ENCODE measurements around the gene PARD6G.

Gene PARD6G

GRCh38 chr18:80218341-80219227 lies 28.7 kb downstream of the PARD6G start:
- no peak for FAIRE-seq
- TF ChIP-seq TAF1 (IDR thresholded peaks at IDR 0.05; ENCODE audit: low read depth, low read length) (no peak), SPI1 (IDR thresholded peaks at IDR 0.05; ENCODE audit: low read depth, low read length) (no peak), POLR2A (IDR thresholded peaks at IDR 0.05; ENCODE audit: low read depth, low read length) (no peak), PAX5 (IDR thresholded peaks at IDR 0.05; ENCODE audit: insufficient read depth, low read length, severe bottlenecking) (no peak), POU2F2 (IDR thresholded peaks at IDR 0.05; ENCODE audit: low read depth, low read length) (no peak), POLR2AphosphoS5 (IDR thresholded peaks at IDR 0.05; ENCODE audit: low read depth, low read length) (no peak)
- no peak for DNase-seq (ENCODE audit: insufficient read length, low spot score)

DNA sequence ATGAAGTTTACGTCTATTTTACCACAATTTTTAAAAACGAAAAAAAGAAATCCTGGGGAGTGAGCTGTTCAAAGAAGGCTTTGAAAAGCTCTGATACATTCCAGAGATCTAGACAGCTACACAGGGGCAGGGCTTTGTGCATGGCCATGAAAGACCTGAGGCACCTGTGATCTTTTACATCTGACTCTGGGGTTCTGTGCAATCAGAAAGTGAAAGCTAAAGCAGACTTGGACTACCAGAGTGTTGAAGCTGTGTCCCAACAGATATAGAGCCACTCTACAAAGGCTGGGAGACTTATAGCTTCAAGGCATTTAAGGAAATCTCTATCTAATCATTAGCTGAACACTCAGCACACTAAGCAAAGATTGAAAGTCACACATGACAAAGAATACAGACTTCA lies 34.1 kb downstream of the PARD6G start:
- TF ChIP-seq POLR2A (IDR thresholded peaks at IDR 0.05; ENCODE audit: low read depth, low read length) (no peak), POLR2AphosphoS5 (IDR thresholded peaks at IDR 0.05; ENCODE audit: low read depth, low read length) (no peak), SPI1 (IDR thresholded peaks at IDR 0.05; ENCODE audit: low read depth, low read length) (no peak), PAX5 (IDR thresholded peaks at IDR 0.05; ENCODE audit: insufficient read depth, low read length, severe bottlenecking) (no peak), POU2F2 (IDR thresholded peaks at IDR 0.05; ENCODE audit: low read depth, low read length) (no peak), TAF1 (IDR thresholded peaks at IDR 0.05; ENCODE audit: low read depth, low read length) (no peak)
- FAIRE-seq, result no peak

DNA sequence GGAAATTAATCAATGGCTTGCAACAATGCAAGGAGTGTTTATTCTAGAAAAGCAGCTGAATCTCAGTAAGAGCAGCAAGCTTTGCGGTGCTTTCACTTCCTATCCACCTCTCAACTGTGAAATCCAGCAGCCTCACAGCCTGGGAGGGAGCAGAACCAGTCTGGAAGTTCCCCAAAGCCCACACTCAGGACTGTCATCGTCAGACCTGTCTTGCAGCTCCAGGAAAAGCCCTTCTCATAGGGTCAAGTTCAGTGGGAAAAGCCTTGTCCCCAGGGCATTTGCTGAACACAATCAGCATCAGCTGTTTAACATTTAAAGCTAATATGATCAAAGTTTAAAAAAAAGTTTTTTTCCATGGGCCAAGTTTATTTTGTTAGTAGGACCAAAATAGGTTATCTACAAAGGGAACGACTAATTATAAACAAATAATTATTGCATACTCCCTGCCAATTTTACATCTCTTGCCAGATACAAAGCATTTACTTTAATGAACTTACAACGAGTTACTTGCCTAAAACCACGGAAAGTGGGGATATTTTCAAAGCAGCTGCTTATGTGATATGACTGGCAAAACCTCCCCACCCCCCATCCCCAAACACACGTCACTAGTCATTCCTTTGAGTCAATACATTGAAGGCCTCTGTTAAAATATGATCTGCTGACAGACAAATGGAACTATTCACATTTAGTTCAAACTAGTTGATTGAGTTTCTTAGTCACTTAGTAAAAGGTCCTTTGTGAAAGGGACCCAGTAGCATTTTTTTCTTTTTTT lies 36.8 kb downstream of the PARD6G start:
- FAIRE-seq, result peak; percentile 51
- TF ChIP-seq POLR2AphosphoS5 (IDR thresholded peaks at IDR 0.05; ENCODE audit: low read depth, low read length), result no peak
- no peak for TF ChIP-seq POU2F2 (IDR thresholded peaks at IDR 0.05; ENCODE audit: low read depth, low read length)
- peak; percentile 95 for TF ChIP-seq SPI1 (IDR thresholded peaks at IDR 0.05; ENCODE audit: low read depth, low read length)
- DNase-seq (ENCODE audit: insufficient read length, low spot score), result no peak

More for the DNA sequence above, 34.1 kb downstream of the PARD6G start:
- no peak for DNase-seq (ENCODE audit: insufficient read length, low spot score)

GRCh38 chr18:80208620-80209019 lies 38.7 kb downstream of the PARD6G start:
- FAIRE-seq, result no peak
- no peak for DNase-seq (ENCODE audit: insufficient read length, low spot score)
- TF ChIP-seq PAX5 (IDR thresholded peaks at IDR 0.05; ENCODE audit: insufficient read depth, low read length, severe bottlenecking) (no peak), POLR2A (IDR thresholded peaks at IDR 0.05; ENCODE audit: low read depth, low read length) (no peak)

DNA sequence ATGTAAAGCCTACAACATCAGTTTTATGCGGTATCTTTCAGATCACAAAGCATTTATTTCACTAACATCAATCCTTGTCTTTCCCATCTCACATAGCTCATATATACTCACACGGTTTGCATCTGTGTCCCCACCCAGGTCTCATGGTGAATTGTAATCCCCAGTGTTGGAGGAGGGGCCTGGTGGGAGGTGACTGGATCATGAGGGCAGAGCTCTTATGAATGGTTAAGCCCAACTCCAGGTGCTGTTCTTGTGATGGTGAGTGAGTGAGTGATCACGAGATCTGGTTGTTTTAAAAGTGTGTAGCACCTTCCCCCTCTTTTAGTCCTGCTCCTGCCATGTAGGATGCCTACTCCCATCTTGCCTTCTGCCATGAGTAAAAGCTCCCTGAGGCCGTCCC lies 42.0 kb downstream of the PARD6G start:
- DNase-seq (ENCODE audit: insufficient read length, low spot score), result no peak
- no peak for FAIRE-seq
- TF ChIP-seq POLR2A (IDR thresholded peaks at IDR 0.05; ENCODE audit: low read depth, low read length), result no peak
- TF ChIP-seq TAF1 (IDR thresholded peaks at IDR 0.05; ENCODE audit: low read depth, low read length), result no peak
- TF ChIP-seq SPI1 (IDR thresholded peaks at IDR 0.05; ENCODE audit: low read depth, low read length), result no peak
- no peak for TF ChIP-seq POU2F2 (IDR thresholded peaks at IDR 0.05; ENCODE audit: low read depth, low read length)
- TF ChIP-seq POLR2AphosphoS5 (IDR thresholded peaks at IDR 0.05; ENCODE audit: low read depth, low read length), result no peak
- TF ChIP-seq PAX5 (IDR thresholded peaks at IDR 0.05; ENCODE audit: insufficient read depth, low read length, severe bottlenecking), result no peak

GRCh38 chr18:80204142-80204541 lies 43.2 kb downstream of the PARD6G start:
- FAIRE-seq, result no peak
- no peak for TF ChIP-seq PAX5 (IDR thresholded peaks at IDR 0.05; ENCODE audit: insufficient read depth, low read length, severe bottlenecking)
- no peak for TF ChIP-seq POU2F2 (IDR thresholded peaks at IDR 0.05; ENCODE audit: low read depth, low read length)
- no peak for TF ChIP-seq POLR2AphosphoS5 (IDR thresholded peaks at IDR 0.05; ENCODE audit: low read depth, low read length)
- no peak for TF ChIP-seq TAF1 (IDR thresholded peaks at IDR 0.05; ENCODE audit: low read depth, low read length)

GRCh38 chr18:80203249-80203648 lies 44.1 kb downstream of the PARD6G start:
- TF ChIP-seq POLR2AphosphoS5 (IDR thresholded peaks at IDR 0.05; ENCODE audit: low read depth, low read length) (no peak), SPI1 (IDR thresholded peaks at IDR 0.05; ENCODE audit: low read depth, low read length) (0 out of 2 replicates have a peak, but pooled peaks have one; percentile 17)
- no peak for DNase-seq (ENCODE audit: insufficient read length, low spot score)

More at GRCh38 chr18:80204142-80204541, 43.2 kb downstream of the PARD6G start:
- DNase-seq (ENCODE audit: insufficient read length, low spot score), result no peak

DNA sequence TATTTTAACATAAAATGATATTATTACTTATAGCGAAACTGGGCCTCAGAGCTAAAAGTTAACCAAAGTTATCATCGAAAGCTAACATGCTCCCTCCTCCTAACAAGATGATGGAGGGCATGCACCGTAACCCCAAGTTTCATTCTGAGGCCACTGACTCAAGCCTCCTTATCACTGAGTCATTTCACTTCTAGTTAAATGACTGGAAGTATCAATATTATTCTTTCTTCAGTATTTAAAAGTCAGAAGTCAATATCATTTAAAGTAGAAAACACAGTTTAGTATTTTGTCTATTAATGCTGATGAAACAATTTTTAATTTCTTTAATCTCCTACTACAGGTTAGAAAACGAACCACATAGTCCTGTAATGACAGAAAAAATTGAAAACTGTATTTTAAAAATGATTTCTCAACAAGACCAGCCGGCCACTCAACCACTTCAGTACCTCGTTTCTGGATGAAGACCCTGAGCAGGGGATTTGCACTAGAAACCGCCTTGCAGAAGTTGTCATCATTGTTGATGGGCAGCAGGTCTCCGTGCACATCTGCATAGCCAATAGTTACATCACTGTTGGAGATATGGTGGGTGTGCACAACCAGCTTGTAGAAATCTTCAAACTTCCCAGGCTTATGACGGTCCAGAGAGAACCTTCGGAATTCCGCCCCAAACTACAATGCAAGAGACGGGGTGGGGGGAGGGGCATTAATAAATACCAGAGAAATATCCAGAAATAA lies 44.9 kb downstream of the PARD6G start:
- FAIRE-seq (peak; percentile 91), DNase-seq (ENCODE audit: insufficient read length, low spot score) (no peak)
- peak; percentile 91 for TF ChIP-seq PAX5 (IDR thresholded peaks at IDR 0.05; ENCODE audit: insufficient read depth, low read length, severe bottlenecking)
- TF ChIP-seq POU2F2 (IDR thresholded peaks at IDR 0.05; ENCODE audit: low read depth, low read length), result peak; percentile 83
- TF ChIP-seq POLR2AphosphoS5 (IDR thresholded peaks at IDR 0.05; ENCODE audit: low read depth, low read length), result no peak
- TF ChIP-seq TAF1 (IDR thresholded peaks at IDR 0.05; ENCODE audit: low read depth, low read length), result no peak

More at GRCh38 chr18:80203249-80203648, 44.1 kb downstream of the PARD6G start:
- no peak for FAIRE-seq

DNA sequence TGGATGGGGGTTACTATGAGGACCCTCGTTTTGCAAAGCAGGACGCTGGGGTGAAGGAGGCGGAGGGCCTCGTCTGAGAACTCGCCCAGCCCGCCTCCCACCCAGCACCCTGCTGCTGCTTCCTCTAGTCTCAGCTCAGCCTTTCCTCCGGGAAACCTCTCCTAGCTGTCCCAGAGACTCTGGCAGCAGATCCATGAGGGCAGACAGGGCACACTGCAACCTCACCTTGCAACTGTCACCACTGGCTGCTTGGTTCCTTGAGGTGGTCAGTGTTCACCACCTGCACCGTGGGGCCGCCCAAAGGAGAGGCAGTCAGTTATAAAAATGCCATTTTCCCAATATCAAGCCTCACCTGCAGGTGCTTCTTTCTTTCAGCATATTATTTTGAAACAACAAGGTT lies 45.6 kb downstream of the PARD6G start:
- TF ChIP-seq POLR2A (IDR thresholded peaks at IDR 0.05; ENCODE audit: low read depth, low read length) (no peak), SPI1 (IDR thresholded peaks at IDR 0.05; ENCODE audit: low read depth, low read length) (no peak), POU2F2 (IDR thresholded peaks at IDR 0.05; ENCODE audit: low read depth, low read length) (no peak), POLR2AphosphoS5 (IDR thresholded peaks at IDR 0.05; ENCODE audit: low read depth, low read length) (no peak), TAF1 (IDR thresholded peaks at IDR 0.05; ENCODE audit: low read depth, low read length) (no peak), PAX5 (IDR thresholded peaks at IDR 0.05; ENCODE audit: insufficient read depth, low read length, severe bottlenecking) (no peak)
- FAIRE-seq (peak; percentile 16), DNase-seq (ENCODE audit: insufficient read length, low spot score) (no peak)
